Type B pancreatic cell (in vitro differentiated cells): ENCODE results near the gene NAGS. TPM values are rescaled to one million over a fixed set of nuclear protein-coding genes. Genes with fewer than 3 reads are reported as not detected.
A peak's percentile ranks its signal among the peaks of the same experiment; 100 is the strongest.
"Not testable (repeated sequence)": the region's sequence is repeated elsewhere in the genome, so short reads cannot be mapped to it uniquely, and the experiment has no call there.

ENCODE experiments used
- DNase-seq: peaks from one replicate; pipeline ENCODE4 v3.0.0; 2021; ENCODE audit warnings: mixed read lengths; ENCODE audit not compliant: unreplicated experiment; ENCODE audit errors: extremely low spot score
- H3K27ac Mint-ChIP-seq: 2 replicates; pipeline ENCODE4 v1.8.0; 2021; ENCODE audit warnings: mild to moderate bottlenecking, mixed read lengths
- H3K27me3 Mint-ChIP-seq: 2 replicates; pipeline ENCODE4 v1.8.0; 2021; ENCODE audit warnings: mixed read lengths
- H3K36me3 Mint-ChIP-seq: 2 replicates; pipeline ENCODE4 v1.8.0; 2021; ENCODE audit warnings: mixed read lengths
- H3K4me1 Mint-ChIP-seq: one replicate; pipeline ENCODE4 v1.8.0; 2021; ENCODE audit warnings: mixed read lengths; ENCODE audit not compliant: unreplicated experiment
- H3K4me3 Mint-ChIP-seq: 2 replicates; pipeline ENCODE4 v1.8.0; 2021; ENCODE audit warnings: mild to moderate bottlenecking, mixed read lengths
- H3K9me3 Mint-ChIP-seq: 2 replicates; pipeline ENCODE4 v1.8.0; 2021; ENCODE audit warnings: mixed read lengths
- CTCF ChIP-seq: fragments of 200-600 bp; sonication (generic); conservative IDR thresholded peaks from 2 replicates; pipeline ENCODE4 v1.5.0; 2021; ENCODE audit warnings: antibody characterized with exemption, mild to moderate bottlenecking
- total RNA-seq: library from RNA; stranded (reverse); gene quantifications from 2 replicates; pipeline ENCODE4 v1.2.1, GENCODE V29; 2021; ENCODE audit warnings: low replicate concordance

The NAGS gene
- total RNA-seq, 1 donor from 2014 or later, result 2.1 TPM

DNA sequence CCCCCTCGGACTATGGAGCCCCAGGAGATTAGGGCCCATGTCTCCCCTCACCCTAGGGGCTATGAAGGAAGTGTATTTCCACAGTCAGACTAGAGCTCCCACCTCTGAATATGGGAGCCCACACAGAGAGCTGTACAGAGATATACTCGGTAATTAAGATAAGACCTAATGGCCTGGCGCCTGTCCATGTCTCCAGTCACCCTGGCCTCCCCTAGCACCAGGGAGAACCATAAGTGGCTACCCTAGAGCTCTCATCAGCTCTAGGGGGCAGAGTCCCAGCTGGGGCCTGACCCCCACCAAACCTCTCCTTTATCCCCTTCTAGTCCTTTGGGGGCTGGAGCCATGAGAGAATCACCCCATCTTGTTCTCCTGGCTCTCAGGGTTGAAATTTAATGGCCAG lies 8.0 kb downstream of the NAGS start:
- peaks cover 4% of the 10 kb centered on the region for H3K27me3 Mint-ChIP-seq
- H3K27ac Mint-ChIP-seq, result no peak overlapping the region
- H3K4me1 Mint-ChIP-seq, result peaks cover 18% of the 10 kb centered on the region
- H3K4me3 Mint-ChIP-seq, result peak overlapping the region; percentile 71
- H3K9me3 Mint-ChIP-seq, result no peaks in the 10 kb centered on the region
- no peak for TF ChIP-seq CTCF
- peaks cover 13% of the 10 kb centered on the region for H3K36me3 Mint-ChIP-seq
- DNase-seq, result no peak

GRCh38 chr17:44012874-44013273 lies 8.5 kb downstream of the NAGS start:
- no peak for TF ChIP-seq CTCF
- no peak overlapping the region for H3K27ac Mint-ChIP-seq

GRCh38 chr17:44014133-44014436 lies 9.7 kb downstream of the NAGS start:
- Mint-ChIP-seq H3K27me3 (no peaks in the 10 kb centered on the region), H3K27ac (peak overlapping the region; percentile 94), H3K4me3 (peak overlapping the region; percentile 97), H3K9me3 (no peaks in the 10 kb centered on the region), H3K4me1 (peaks cover 11% of the 10 kb centered on the region), H3K36me3 (peaks cover 13% of the 10 kb centered on the region)
- DNase-seq, result no peak
- no peak for TF ChIP-seq CTCF

More at GRCh38 chr17:44012874-44013273, 8.5 kb downstream of the NAGS start:
- no peak for DNase-seq
- H3K4me3 Mint-ChIP-seq, result peak overlapping the region; percentile 71
- peaks cover 13% of the 10 kb centered on the region for H3K36me3 Mint-ChIP-seq
- peaks cover 2% of the 10 kb centered on the region for H3K27me3 Mint-ChIP-seq
- H3K4me1 Mint-ChIP-seq, result peaks cover 16% of the 10 kb centered on the region
- H3K9me3 Mint-ChIP-seq, result no peaks in the 10 kb centered on the region

DNA sequence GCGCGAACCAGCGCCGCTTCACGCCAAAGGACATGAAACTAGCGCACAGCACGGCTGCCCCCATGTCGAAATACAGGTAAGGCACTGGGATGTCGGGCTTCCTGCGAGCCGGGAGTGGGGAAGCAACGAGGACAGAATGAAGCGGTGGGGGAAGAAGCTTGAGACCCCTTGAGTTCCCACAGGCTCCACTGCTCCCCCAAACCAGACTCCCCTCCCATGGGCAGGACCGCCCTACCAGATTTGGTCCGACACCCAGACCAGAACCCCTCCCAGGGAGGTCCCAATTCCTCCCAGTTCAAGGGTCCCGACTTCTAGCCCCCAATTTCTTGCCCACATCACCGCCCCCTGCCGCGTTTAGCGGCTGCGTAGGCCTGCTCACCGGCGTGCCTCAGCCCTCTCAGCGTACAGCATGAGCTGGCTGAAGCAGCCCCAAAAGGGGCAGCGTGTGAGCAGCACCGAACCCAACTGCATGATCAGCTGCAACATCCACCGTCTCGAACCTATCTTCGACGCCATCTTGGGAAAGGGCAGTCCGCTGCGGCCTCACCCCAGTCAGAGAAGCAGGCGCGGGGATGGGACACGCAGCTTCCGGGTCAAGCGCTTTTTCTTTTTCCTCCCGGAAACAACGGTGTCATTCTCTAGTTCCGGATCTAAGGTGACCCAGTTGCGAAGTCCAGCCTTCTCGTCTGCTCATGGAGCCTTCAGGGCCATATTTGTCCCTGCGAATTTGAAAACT lies 10.2 kb downstream of the NAGS start, which contains the start of gene TMEM101:
Gene TMEM101 (minus strand): TSS at position 527 of the 736 bp plus-strand sequence. CDS start 11 bp downstream, at position 516.
- peak; percentile 85 for DNase-seq
- Mint-ChIP-seq H3K4me3 (peak within 1 kb of the TSS; percentile 97), H3K36me3 (peaks cover 12% of the 10 kb centered on the region), H3K4me1 (peaks cover 11% of the 10 kb centered on the region), H3K27me3 (no peaks in the 10 kb centered on the region), H3K27ac (peak within 1 kb of the TSS; percentile 94), H3K9me3 (no peaks in the 10 kb centered on the region)
- no peak for TF ChIP-seq CTCF

- not testable (repeated sequence) for DNase-seq, H3K9me3 Mint-ChIP-seq, H3K4me3 Mint-ChIP-seq, H3K36me3 Mint-ChIP-seq, H3K4me1 Mint-ChIP-seq, H3K27ac Mint-ChIP-seq, H3K27me3 Mint-ChIP-seq
Observed at GRCh38 chr17:44021227-44021626, 16.8 kb downstream of the NAGS start.

DNA sequence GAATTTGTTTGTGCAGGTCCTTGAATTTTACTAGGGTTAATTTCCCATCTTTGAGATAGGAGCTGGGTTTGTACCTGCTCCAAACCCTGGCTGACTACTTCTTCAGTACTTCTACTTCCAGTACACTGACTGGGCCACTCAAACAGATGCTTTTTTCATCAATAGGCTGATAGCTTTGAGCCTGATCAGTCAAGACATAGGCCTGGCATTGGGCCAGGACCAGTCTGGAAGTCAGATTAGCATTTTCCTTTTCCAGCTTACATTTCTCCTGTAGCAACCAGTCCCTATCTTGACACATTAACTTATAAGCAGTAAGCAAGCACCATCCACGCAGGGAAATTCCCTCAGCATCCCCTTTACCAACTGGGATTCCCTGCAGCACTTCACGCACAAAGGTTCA lies 17.8 kb downstream of the NAGS start:
- TF ChIP-seq CTCF, result no peak
- no peak for DNase-seq
- Mint-ChIP-seq H3K4me1 (peaks cover 4% of the 10 kb centered on the region), H3K27me3 (no peaks in the 10 kb centered on the region), H3K9me3 (no peaks in the 10 kb centered on the region), H3K27ac (no peak overlapping the region), H3K4me3 (no peak overlapping the region), H3K36me3 (peaks cover 4% of the 10 kb centered on the region)
